GM19455 (cell line): ENCODE measurements around the gene KLK1.
"Not testable (repeated sequence)": the region's sequence is repeated elsewhere in the genome, so short reads cannot be mapped to it uniquely, and the experiment has no call there.

ENCODE experiments used
- ATAC-seq: cut with Tn5 transposase; IDR thresholded peaks from one replicate; pipeline ENCODE4 v1.9.1; 2021; ENCODE audit not compliant: unreplicated experiment

The KLK1 gene

GRCh38 chr19:50770164-50770563 is 53.4 kb downstream of the KLK1 start, which contains the start of gene GPR32:
Gene GPR32, plus strand, starts transcription at chr19:50770464. Its CDS starts 137 bp downstream, at chr19:50770601.
- not testable (repeated sequence) for ATAC-seq
